ENCODE measurements around the gene GAS7.

The GAS7 gene

DNA sequence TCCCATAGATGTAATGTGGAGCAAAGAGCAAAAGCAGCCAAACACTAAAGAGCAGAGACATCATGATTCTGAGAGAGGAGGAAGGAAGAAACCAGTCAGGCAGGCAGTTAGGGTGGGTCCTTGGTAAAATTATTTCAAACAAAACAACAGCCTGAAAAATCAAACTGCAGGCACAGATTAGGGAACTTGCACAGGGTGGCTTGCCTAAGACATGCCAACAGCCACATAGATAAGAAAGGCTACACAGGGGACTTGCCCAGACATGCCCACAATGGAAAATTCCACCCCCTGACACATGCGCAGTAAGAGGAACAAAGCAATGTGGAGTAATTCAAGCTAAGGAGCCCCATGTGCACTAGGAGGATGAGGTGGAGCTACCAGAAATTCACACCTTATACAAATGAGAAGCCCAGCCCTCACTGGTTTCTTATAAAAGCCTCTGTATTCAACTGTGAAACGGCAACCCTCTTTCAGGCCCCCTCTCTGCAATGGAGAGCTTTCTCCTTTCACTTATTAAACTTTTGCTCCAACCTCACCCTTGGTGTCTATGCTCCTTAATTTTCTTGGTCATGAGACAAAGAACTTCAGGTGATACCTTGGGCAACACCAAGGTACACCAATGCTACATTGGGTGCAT, 7.3 kb upstream of the GAS7 start:
- no peak for DNase-seq (ENCODE audit: low read depth)
- H3K4me3 ChIP-seq (ENCODE audit: low read depth, low read length) = no peak overlapping the region
- TF ChIP-seq, protein P1, sequence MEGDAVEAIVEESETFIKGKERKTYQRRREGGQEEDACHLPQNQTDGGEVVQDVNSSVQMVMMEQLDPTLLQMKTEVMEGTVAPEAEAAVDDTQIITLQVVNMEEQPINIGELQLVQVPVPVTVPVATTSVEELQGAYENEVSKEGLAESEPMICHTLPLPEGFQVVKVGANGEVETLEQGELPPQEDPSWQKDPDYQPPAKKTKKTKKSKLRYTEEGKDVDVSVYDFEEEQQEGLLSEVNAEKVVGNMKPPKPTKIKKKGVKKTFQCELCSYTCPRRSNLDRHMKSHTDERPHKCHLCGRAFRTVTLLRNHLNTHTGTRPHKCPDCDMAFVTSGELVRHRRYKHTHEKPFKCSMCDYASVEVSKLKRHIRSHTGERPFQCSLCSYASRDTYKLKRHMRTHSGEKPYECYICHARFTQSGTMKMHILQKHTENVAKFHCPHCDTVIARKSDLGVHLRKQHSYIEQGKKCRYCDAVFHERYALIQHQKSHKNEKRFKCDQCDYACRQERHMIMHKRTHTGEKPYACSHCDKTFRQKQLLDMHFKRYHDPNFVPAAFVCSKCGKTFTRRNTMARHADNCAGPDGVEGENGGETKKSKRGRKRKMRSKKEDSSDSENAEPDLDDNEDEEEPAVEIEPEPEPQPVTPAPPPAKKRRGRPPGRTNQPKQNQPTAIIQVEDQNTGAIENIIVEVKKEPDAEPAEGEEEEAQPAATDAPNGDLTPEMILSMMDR (IDR thresholded peaks at IDR 0.05; ENCODE audit: low read depth, low read length, missing control alignments) = no peak

DNA sequence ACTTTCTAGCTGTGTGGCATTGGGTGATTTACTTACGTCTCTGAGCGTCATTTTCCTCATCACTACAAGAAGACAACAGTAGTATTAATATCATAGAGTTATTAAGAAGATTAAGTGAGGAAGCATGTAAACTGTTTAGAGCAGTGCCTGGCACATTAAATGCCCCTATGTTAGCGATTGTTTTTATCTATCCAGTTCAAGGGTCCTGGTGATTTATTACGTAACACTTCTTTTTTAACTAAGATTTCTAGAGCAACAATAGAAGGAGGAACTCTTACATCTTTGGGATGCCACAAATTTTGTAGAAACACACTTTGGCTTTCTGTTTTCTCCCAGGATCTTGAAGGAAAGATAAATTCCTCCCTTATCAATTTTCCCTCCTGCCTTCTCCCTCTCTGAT, 3.3 kb upstream of the GAS7 start:
- H3K4me3 ChIP-seq (ENCODE audit: low read depth, low read length) = no peak overlapping the region
- TF ChIP-seq, protein P1 (IDR thresholded peaks at IDR 0.05; ENCODE audit: low read depth, low read length, missing control alignments) = no peak
- no peak for DNase-seq (ENCODE audit: low read depth)

DNA sequence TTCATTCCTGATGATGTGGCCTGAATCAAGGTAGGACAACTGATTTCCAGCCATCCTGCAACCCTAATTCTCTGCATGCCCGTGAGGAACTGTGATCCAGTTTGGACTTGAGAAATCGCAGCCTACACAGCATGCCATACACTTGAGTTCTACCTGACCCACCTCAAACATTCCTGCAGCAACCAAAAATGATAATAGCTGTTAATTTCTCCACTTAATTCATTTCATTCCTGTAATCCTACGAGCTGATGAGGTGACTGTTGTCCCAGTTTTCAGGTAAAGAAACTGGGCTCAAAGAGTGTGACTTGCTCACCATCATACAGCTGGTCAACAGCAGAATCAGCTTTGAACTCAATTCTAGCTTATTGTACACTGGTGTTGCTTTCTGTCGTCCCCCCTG, 2.2 kb upstream of the GAS7 start:
- DNase-seq (ENCODE audit: low read depth) = no peak
- no peak overlapping the region for H3K4me3 ChIP-seq (ENCODE audit: low read depth, low read length)
- TF ChIP-seq, protein P1 (IDR thresholded peaks at IDR 0.05; ENCODE audit: low read depth, low read length, missing control alignments) = no peak

DNA sequence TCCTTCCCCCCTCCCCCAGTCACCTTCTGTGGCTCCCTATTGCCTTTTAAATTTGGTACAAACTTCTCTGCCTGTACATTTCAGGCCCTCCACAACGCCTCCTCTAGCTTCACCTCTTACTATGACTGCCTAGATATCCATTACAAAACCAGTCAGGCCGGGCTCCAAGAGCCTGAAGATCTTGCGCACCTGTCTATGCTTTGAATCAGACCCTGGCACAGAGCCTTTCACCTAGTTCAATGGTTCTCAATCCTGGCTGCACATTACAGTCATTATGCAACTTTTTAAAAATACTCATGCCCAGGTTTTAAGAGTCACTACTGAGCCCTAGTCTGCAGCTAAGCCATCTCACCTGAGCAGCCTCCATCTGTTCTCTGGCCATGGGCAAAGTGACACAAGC, 1.6 kb upstream of the GAS7 start:
- no peak overlapping the region for H3K4me3 ChIP-seq (ENCODE audit: low read depth, low read length)
- no peak for DNase-seq (ENCODE audit: low read depth)
- TF ChIP-seq, protein P1 (IDR thresholded peaks at IDR 0.05; ENCODE audit: low read depth, low read length, missing control alignments) = no peak

DNA sequence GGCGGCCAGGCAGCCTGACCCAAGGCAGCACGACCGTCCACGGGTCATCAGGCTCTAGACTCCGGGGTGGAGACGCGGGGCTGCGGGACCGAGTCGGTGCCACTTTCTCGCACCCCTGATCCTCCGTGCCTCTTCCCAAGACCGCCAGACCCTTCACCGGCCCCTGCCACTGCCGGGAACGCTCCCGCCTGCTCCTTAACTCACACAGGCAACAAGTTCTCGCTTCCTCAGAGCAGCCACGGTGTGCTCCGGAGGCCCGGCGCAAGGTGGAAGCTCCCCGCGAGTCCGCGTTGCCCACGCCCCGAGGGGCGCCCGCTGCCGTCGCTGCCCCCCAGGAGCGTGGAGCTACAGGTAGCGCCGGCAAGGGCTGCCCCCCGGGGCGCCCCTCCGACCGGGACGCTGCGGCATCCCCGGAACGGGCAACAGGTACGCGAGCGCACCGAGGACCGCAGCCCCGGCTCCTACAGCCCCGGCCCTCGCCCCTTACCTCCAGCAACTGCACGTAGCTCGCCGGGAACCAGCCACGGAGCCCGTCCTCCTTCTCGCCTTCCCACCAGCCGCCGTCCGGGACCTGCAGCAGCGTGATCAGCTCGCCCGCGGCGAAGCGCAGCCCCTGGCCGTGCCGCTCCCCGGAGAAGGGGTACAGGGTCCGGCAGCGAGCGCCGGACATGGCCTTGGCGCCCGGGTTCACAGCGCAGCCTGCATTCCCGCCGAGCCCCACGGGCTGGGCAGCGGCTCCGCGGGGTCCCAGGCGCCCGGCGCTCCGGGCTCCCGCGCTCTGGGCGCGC, 491 bp downstream of the GAS7 start:
- TF ChIP-seq, protein P1 (IDR thresholded peaks at IDR 0.05; ENCODE audit: low read depth, low read length, missing control alignments) = no peak
- H3K4me3 ChIP-seq (ENCODE audit: low read depth, low read length) = no peak overlapping the region
- no peak for DNase-seq (ENCODE audit: low read depth)

DNA sequence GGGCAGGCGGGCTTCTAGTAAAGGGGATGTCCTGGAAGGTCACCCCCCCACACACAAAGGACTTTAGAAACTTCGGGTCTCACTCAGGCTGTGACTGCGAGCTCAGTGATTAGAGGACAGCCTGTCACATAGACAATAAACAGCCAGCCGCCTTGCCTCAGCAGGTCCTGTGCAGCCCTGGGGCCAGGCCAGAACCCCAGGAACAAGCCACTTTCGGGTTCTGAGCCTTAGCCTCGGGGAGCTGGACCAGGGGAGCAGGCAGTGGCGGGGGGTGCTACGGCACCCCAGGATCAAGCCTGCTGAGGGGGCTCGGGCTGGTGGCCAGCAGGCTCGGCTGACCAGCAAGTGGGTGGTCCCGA, 1.1 kb downstream of the GAS7 start:
- no peak overlapping the region for H3K4me3 ChIP-seq (ENCODE audit: low read depth, low read length)
- no peak for DNase-seq (ENCODE audit: low read depth)
- TF ChIP-seq, protein P1 (IDR thresholded peaks at IDR 0.05; ENCODE audit: low read depth, low read length, missing control alignments) = no peak

DNA sequence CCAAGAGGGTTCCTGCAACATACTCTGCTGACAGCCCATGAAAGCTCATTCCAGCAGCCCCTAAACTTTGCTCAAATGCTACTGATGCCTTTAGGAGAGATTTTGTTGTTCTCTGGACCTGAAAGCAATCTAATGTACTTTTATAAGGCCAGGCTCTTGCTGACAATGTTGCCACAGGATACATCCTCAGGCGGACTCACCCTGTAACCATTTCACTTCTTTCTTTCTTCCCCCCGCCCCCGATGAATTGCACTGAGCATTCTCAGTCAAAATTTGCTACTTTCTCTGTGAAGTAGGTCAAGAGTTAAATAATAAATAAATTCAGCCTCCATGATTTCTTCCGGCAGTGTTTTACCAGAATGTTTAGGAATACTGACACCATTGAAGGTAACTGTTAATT, 1.5 kb downstream of the GAS7 start:
- DNase-seq (ENCODE audit: low read depth) = no peak
- TF ChIP-seq, protein P1 (IDR thresholded peaks at IDR 0.05; ENCODE audit: low read depth, low read length, missing control alignments) = no peak
- no peak overlapping the region for H3K4me3 ChIP-seq (ENCODE audit: low read depth, low read length)

Measured in GM12864 (cell line).